HepG2 (cell line): ENCODE results near the gene FIS1.

ENCODE experiments used
- CAMTA2 ChIP-seq: sonication (generic); formaldehyde crosslinking; IDR thresholded peaks from 2 replicates; pipeline ENCODE4 v1.4.0; 2020; ENCODE audit warnings: mild to moderate bottlenecking, missing genetic modification reagents, borderline replicate concordance
- CTCF ChIP-seq: sonication (generic); formaldehyde crosslinking; IDR thresholded peaks from 2 replicates; pipeline ENCODE4 v1.5.0; 2020; ENCODE audit warnings: mild to moderate bottlenecking, missing genetic modification reagents, moderate library complexity
- EZH2 ChIP-seq: conservative IDR thresholded peaks from 2 replicates; pipeline ENCODE4 v1.6.1; 2012; ENCODE audit warnings: mild to moderate bottlenecking, low read depth, low read length, moderate library complexity
- FOXA3 ChIP-seq: IDR thresholded peaks from 2 replicates; pipeline ENCODE4 v1.6.1; 2016; ENCODE audit warnings: missing genetic modification reagents, missing compliant biosample characterization
- JUND ChIP-seq: sonication (generic); formaldehyde crosslinking; IDR thresholded peaks from 2 replicates; pipeline ENCODE4 v1.8.0; 2022; ENCODE audit warnings: mild to moderate bottlenecking, missing genetic modification reagents
- NR2C2 ChIP-seq: sonication (generic); formaldehyde crosslinking; IDR thresholded peaks from 2 replicates; pipeline ENCODE4 v1.4.0; 2020; ENCODE audit warnings: missing genetic modification reagents, mild to moderate bottlenecking, moderate library complexity, borderline replicate concordance
- POLR2A ChIP-seq, 2 experiments: IDR thresholded peaks; 2 replicates each; pipeline ENCODE4 v1.6.1; 2011; ENCODE audit warnings: low read depth in 2 of 2, low read length in 2 of 2, mild to moderate bottlenecking in 1 of 2, moderate library complexity in 1 of 2; ENCODE audit not compliant: insufficient read depth in 1 of 2
- RFXAP ChIP-seq: sonication (generic); formaldehyde crosslinking; IDR thresholded peaks from 2 replicates; pipeline ENCODE4 v1.4.0; 2020; ENCODE audit warnings: missing genetic modification reagents, borderline replicate concordance
- ZFP36 ChIP-seq: fragments of 150-350 bp; IDR thresholded peaks from 2 replicates; pipeline ENCODE4 v1.6.1; 2018; ENCODE audit warnings: borderline replicate concordance, low read length, low read depth; ENCODE audit not compliant: partially characterized antibody
- ZFYVE20 ChIP-seq: sonication (generic); formaldehyde crosslinking; IDR thresholded peaks from 2 replicates; pipeline ENCODE4 v1.8.0; 2023; ENCODE audit warnings: low read depth, mild to moderate bottlenecking, moderate library complexity, missing genetic modification reagents, borderline replicate concordance
- ZNF740 ChIP-seq: sonication (generic); formaldehyde crosslinking; IDR thresholded peaks from 2 replicates; pipeline ENCODE4 v1.4.0; 2020; ENCODE audit warnings: missing genetic modification reagents

GRCh38 chr7:101235522-101235921, 9.4 kb downstream of the FIS1 start:
- TF ChIP-seq JUND (CRISPR knock-in tag) = no peak
- no peak for TF ChIP-seq ZNF740
- TF ChIP-seq CTCF (CRISPR knock-in tag) = no peak
- no peak for TF ChIP-seq RFXAP (CRISPR knock-in tag)
- no peak for TF ChIP-seq ZFYVE20
- TF ChIP-seq EZH2 = no peak
- no peak for TF ChIP-seq FOXA3
- no peak for TF ChIP-seq POLR2A (IDR thresholded peaks at IDR 0.05; ENCODE audit: insufficient read depth in 1 of 2, low read depth in 2 of 2, low read length in 2 of 2)
- TF ChIP-seq CAMTA2 = no peak
- TF ChIP-seq NR2C2 (CRISPR knock-in tag) = no peak
- TF ChIP-seq ZFP36 = no peak
